WERI-Rb-1 (cell line): Measurements from ENCODE around the gene ERN1.
A peak's percentile ranks its signal among the peaks of the same experiment; 100 is the strongest.

Experiments
- DNase-seq: peaks from one replicate; pipeline ENCODE4 v3.0.0-alpha.2; 2020
- H3K27ac ChIP-seq: fragments of 250-450 bp; sonication (Bioruptor Pico); 2 replicates; pipeline ENCODE4 v1.5.1; 2020; ENCODE audit warnings: mild to moderate bottlenecking, moderate library complexity
- H3K27me3 ChIP-seq: fragments of 250-450 bp; sonication (Bioruptor Pico); 2 replicates; pipeline ENCODE4 v1.5.1; 2021; ENCODE audit warnings: mild to moderate bottlenecking, low read depth, moderate library complexity; ENCODE audit not compliant: insufficient read depth, severe bottlenecking
- H3K36me3 ChIP-seq: fragments of 250-450 bp; sonication (Bioruptor Pico); 2 replicates; pipeline ENCODE4 v1.5.1; 2020; ENCODE audit warnings: mild to moderate bottlenecking, moderate library complexity
- H3K4me3 ChIP-seq: 2 replicates; pipeline ENCODE4 v1.5.1; 2011; ENCODE audit warnings: low read depth, mild to moderate bottlenecking, control low read depth, low read length
- H3K9me3 ChIP-seq: fragments of 250-450 bp; sonication (Bioruptor Pico); 2 replicates; pipeline ENCODE4 v1.5.1; 2021; ENCODE audit warnings: mild to moderate bottlenecking, moderate library complexity; ENCODE audit not compliant: severe bottlenecking
- TF ChIP-seq, protein P1 (sequence below): IDR thresholded peaks from 2 replicates; pipeline ENCODE4 v1.5.1; 2011; ENCODE audit warnings: low read depth, mild to moderate bottlenecking, control low read depth, inconsistent platforms, low read length

Gene ERN1

DNA sequence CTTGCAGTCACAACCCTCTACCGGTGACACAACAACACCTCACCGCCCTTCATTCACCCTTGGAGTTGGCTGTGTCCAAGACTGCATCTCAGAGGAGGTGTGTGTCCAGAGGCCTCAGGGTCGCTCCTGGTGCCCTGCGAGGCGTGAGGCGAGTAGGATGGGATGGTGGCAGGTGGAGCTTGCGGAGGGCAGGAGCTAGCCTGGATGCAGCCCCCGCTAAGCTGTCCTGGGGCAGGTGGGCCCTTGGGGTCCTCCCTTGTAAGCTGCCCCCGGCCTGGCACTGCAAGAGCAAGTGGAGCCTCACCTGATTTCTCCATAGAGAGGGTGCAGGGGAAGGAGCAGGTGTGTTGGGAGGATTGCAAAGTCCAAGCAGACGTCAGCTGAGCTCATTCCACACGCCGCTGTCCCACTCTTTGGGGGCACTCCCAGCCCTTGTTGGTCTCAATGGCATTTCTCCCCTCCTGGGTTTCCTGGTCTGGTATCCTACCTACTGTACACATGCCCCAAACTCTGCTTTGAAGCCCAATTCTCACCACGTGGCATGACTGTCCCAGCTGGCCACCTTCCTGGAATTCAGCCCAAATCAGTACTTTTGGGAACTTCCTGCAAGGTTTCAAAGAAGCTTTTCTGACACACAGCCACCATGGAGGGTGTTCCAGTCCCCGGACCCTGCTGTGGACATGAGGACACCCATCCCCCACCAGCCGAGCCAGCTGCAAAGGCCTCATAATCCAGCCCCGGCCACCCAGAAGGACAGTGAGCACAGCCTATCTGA, 91.4 kb downstream of the ERN1 start:
- H3K36me3 ChIP-seq = peaks cover 16% of the 10 kb centered on the region
- TF ChIP-seq, protein P1, sequence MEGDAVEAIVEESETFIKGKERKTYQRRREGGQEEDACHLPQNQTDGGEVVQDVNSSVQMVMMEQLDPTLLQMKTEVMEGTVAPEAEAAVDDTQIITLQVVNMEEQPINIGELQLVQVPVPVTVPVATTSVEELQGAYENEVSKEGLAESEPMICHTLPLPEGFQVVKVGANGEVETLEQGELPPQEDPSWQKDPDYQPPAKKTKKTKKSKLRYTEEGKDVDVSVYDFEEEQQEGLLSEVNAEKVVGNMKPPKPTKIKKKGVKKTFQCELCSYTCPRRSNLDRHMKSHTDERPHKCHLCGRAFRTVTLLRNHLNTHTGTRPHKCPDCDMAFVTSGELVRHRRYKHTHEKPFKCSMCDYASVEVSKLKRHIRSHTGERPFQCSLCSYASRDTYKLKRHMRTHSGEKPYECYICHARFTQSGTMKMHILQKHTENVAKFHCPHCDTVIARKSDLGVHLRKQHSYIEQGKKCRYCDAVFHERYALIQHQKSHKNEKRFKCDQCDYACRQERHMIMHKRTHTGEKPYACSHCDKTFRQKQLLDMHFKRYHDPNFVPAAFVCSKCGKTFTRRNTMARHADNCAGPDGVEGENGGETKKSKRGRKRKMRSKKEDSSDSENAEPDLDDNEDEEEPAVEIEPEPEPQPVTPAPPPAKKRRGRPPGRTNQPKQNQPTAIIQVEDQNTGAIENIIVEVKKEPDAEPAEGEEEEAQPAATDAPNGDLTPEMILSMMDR = no peak

DNA sequence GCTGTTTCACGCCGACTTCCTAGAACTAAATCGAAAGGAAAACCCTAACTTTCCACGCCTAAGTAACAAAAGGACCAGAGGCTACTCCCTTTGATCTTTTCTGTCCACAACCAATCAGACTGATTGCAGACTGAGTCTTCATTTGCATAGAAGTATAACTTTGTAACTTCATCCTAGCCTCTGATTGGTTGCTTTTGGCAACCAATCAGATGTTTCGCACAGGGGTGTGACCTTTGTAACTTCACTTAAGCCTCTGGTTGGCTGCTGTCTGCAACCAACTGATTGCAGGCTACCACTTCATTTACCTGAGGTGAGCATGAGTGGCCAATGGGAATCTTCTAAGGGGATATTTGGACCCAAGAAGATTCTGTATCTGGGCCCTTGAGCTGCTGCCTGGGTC, 92.1 kb downstream of the ERN1 start:
- TF ChIP-seq, protein P1 = no peak
- Histone ChIP-seq H3K4me3 (no peak overlapping the region), H3K27me3 (no peaks in the 10 kb centered on the region), H3K36me3 (peaks cover 11% of the 10 kb centered on the region), H3K9me3 (no peaks in the 10 kb centered on the region), H3K27ac (no peak overlapping the region)
- no peak for DNase-seq

More for the DNA sequence above, 91.4 kb downstream of the ERN1 start:
- H3K9me3 ChIP-seq = no peaks in the 10 kb centered on the region
- no peak overlapping the region for H3K4me3 ChIP-seq
- DNase-seq = peak; percentile 57
- H3K27ac ChIP-seq = no peak overlapping the region
- H3K27me3 ChIP-seq = no peaks in the 10 kb centered on the region

DNA sequence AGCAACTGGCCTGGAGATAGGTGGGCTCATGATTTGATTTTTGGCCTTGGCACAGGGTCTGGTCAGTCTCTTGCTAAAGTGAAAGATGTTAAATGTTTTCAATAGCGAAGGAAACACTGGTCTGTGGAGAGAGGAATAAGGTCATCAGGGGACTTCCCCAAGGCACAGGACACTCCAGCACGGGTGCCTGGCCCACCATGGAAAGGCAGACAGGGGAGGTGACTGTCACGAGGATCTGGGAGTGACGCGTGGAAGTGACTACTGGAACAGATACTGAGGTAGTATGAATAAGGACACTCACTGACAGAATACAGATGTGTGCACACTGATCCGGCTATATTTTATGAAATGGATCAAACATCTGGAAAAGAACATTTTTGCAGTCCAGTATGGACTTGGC, 92.8 kb downstream of the ERN1 start:
- no peak for DNase-seq
- no peaks in the 10 kb centered on the region for H3K9me3 ChIP-seq
- H3K4me3 ChIP-seq = no peak overlapping the region
- peaks cover 9% of the 10 kb centered on the region for H3K36me3 ChIP-seq
- no peak overlapping the region for H3K27ac ChIP-seq
- H3K27me3 ChIP-seq = no peaks in the 10 kb centered on the region
- TF ChIP-seq, protein P1 = no peak

DNA sequence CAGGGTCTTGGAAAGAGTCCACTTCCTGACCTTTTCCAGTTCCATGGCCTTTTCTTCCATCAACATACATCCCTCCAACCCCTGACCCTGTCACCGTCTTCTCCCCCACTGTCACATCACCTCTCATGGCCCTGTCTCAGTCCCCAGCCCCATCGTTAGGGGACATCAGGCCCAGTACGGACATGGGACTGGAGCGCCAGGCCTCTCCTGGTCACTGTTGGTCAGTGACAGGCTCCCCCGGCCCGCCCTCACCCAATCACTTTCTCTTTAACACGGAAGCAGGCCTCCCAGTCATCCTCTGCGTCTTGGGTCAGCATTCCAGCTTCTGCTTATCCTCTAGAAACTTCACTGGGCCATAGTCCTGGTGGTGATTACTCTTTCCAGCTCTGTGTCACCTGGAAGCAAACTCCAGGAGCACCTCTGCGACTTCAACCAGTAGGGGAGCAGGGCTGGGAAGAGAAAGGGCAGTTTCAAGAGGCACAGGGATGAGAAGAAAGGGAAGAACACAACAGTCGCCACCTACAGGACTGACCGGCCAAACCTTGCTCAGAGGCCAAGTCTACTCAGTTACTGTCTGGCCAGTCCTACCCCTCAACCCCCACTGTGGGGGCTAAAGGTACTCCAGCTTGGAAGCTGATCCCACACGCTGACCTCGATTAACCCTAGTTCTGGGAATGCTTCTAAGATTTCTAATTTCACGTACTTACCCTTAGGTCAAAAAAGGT, 93.6 kb downstream of the ERN1 start:
- peak; percentile 44 for DNase-seq
- no peak overlapping the region for H3K4me3 ChIP-seq
- TF ChIP-seq, protein P1 = peak; percentile 73
- H3K27ac ChIP-seq = no peak overlapping the region
- no peaks in the 10 kb centered on the region for H3K9me3 ChIP-seq
- peaks cover 1% of the 10 kb centered on the region for H3K36me3 ChIP-seq
- no peaks in the 10 kb centered on the region for H3K27me3 ChIP-seq

DNA sequence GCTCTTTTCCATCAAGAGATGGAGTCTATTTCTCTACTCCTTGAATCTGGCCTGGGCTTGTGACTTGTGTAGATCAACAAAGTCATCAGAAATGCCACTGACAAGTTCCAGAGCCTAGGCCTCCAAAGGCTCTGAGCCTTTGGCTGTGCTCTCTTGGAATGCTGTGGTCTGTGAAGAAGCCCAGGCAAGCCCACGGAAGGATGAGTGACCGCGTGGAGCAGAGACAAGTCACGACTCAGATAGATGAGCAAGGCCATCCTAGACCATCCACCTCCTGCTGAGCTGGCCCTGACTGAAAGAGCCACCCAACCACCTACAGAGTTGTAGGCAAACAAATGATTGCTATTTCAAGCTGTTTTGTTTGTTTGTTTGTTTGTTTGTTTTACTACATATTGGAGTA, 97.9 kb downstream of the ERN1 start:
- H3K27ac ChIP-seq = no peak overlapping the region
- TF ChIP-seq, protein P1 = no peak
- no peaks in the 10 kb centered on the region for H3K27me3 ChIP-seq
- no peak for DNase-seq
- no peaks in the 10 kb centered on the region for H3K9me3 ChIP-seq
- no peak overlapping the region for H3K4me3 ChIP-seq
- no peaks in the 10 kb centered on the region for H3K36me3 ChIP-seq
